CD4-positive, alpha-beta T cell treated with Interleukin-17A for 1 hour (primary cell): ENCODE data around the gene CCNB2.

ENCODE experiments used
- DNase-seq: peaks from one replicate; pipeline ENCODE4 v3.0.0-alpha.2; 2020

Gene CCNB2

DNA sequence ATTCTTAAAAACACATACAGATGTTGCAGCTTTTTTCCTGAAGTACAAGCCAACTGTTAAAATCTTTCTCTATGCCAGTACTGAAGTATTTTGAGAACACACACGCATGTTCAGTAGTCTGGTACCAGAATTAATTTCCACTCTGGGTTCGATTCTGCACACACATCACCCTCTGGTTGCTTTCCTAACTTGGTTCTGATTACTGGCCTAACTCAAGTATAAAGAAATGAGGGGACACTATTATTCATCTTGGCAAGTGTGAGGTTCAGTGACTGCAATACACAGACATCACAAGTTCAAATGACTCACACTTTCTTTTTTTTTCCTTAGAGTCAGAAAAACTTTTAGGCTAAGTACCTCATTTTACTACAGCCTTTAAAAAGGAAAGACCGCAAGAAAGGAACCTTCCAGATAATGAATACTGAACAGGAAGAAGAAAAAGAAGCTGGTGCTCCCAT, 64.3 kb downstream of the CCNB2 start:
- DNase-seq, result no peak

DNA sequence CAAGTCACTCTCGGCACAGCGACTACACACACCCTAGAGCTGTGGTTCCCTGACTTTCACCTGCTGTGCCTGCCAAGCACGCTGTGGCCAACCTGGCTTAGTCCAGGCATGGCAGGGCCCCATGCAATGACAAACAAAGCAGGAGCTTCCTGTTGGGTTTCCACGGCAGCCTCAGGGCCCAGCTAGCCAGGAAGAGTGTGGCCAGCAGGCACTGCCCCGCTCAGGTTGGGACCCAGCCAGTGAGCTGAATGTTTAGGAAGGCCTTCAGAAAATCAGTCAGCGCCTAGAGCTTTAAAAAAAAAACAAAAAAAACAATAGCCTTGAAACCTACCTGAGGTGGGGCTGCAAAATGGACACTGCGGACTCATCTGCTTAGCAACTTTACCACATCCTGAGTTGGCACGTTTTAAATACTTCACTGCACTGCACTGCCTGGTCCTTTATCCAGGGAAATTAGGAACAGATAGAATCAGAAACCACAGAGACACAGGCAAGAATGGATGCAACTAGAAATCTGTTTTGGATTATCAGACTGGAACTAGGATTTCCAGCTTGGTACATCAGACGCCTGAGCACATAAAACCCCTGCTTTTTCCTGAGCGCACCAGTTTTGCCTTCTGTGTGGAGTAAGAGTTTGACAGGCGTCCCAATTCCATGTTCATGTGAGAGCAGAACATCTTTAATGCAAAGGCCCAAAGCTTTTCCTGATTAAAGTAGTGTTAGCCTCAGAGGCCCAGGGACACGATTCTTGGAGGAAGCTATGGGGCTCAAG, 65.5 kb downstream of the CCNB2 start:
- no peak for DNase-seq

DNA sequence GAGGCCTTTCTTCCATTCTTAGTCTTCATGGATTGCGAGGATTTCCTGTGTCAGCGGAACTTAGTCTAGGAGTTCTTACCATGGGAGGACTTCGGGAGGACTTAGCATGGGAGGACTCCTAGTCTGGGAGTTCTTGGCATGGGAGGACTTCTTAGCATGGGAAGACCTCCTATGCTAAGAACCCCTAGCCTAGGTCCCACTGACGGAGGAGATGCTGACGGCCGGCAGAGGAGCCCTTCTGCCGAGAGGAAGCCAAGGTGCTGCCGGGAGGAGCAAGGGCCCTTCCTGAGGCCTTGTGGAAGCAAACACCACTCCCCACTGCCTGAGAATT, 66.1 kb downstream of the CCNB2 start:
- DNase-seq, result no peak

DNA sequence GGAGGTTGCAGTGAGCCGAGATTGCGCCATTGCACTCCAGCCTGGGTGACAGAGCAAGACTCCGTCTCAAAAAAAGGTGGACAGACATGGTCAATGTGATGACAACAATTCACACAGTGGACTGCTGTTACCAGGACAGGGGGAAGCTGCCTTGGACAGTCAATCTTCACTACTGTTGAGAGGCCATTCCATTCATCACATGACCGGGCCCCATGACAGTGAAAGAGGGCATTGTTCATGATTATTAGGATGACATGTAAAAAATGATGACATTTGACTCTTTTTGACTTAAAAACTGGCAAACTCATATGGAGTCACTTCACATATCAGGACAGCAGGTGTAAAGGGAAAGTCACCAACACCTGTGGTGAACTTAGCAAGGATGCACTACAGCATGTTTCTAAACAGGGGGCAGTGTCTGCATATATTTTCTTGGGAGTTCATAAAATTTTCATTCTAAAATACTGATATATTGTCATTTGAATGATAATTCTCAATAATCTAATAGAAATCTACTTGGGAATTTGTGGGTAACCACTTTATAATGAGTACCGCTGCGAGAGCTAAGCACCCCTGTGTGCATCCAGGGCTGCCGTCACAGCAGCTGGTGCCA, 67.4 kb downstream of the CCNB2 start:
- DNase-seq, result no peak

DNA sequence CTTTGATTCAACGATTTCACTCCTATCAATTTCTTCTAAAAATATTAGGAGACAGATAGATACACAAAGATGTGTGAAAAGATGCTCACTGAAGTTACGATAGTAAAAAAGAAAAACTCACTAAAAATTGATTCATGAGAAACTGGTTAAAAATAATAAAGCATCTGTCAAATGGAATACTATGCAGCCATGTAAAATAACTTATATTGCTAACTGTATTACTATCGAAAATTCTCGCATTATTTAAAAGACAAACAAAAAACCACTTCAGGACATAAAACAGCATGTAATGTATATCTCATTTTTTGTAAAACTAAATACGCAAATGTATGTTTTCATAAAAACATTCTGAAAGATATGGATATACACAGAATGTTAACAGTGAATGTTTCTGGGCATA, 68.2 kb downstream of the CCNB2 start:
- DNase-seq, result no peak

DNA sequence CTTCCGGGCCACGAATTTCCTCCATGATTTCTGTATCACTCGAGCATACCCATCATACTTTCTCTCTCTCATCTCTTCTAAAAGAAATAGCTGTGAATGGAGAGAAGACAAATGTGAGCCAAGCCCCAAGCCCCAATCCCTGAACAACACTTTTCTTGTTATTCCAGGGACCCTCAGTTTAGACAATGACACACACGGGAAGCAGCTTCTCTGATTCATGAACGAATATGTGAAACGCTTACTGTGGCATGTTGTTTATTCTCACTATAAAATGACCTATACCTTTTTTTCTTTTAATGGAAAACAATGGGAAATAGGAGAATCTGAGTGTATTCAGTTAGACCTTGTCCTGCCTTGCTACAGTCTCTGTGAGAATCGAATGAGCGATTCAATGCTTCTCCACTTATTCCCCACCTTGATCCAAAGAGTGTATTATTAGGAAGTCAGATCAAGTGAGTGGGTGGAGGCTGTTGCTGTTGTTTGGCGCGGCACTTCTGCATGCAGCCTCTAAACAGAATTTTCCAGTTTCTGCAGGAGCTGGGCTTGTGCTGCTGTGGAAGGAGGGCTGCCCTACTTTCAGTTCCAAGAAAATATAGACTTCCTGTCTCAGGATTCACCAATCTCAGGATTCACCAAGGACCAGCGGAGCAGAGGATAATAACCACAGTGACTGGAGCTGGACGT, 69.3 kb downstream of the CCNB2 start:
- DNase-seq, result no peak
